GM19463 (cell line): Measurements from ENCODE around the gene FBLN2.

Experiments used
- ATAC-seq: cut with Tn5 transposase; IDR thresholded peaks from one replicate; pipeline ENCODE4 v1.9.1; 2021; ENCODE audit warnings: mild to moderate bottlenecking, moderate library complexity; ENCODE audit not compliant: unreplicated experiment

FBLN2 gene

DNA sequence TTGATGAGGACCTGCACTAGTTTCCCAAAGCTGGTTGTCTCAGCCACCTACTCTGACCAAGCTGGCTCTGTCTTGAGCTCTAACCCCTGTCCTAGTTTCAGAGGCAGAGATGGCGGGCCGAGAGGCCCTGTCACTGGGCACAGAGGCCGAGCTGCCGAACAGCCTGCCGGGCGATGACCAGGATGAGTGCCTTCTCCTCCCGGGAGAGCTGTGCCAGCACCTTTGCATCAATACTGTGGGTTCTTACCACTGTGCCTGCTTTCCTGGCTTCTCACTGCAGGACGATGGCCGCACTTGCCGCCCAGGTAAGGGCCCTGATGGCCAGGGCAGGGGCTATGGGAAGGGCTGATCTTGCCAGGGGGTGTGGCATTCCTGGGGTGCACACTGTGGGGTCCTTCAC lies 69.1 kb downstream of the FBLN2 start:
- no peak for ATAC-seq

DNA sequence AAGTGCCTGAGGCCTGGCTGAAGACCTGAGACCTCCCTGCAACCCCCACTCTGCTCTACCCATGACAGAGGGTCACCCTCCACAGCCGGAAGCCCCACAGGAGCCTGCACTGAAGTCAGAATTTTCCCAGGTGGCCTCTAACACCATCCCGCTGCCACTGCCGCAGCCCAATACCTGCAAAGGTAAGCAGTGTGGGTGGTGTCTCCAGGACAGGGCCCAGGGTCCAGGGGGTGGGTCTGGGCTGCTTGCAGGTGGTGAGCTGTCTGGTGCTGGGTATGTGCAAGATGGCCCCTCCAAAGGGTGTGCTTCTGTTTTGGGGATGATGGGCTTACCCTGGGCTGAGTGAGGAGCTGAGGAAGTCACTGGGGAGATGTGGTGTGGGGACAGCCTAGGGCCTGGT lies 69.9 kb downstream of the FBLN2 start:
- ATAC-seq: no peak

DNA sequence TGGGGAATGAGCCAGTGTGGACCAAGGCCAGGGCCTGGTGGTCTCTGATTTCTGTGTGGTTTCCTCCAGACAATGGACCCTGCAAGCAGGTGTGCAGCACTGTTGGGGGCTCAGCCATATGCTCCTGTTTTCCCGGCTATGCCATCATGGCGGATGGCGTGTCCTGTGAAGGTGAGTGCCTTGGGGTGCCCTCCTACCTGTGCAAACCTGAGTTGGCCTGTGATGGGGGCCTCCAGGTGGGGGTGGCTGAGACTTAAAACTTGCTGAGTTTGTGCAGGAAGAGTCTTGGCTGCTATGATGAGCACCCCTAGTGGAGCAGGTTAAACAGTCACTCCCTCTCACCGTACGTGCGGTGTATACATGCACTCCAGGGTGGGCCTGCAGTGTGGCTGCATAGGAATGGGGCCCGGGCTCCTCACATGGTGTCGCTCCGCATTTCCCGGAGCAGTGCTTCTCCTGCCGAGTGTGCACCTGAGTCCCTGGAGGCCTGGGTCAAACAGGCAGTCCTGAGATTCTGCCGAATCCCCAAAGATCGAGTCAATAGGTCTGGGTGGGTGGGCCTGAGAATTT lies 70.8 kb downstream of the FBLN2 start:
- ATAC-seq: no peak

DNA sequence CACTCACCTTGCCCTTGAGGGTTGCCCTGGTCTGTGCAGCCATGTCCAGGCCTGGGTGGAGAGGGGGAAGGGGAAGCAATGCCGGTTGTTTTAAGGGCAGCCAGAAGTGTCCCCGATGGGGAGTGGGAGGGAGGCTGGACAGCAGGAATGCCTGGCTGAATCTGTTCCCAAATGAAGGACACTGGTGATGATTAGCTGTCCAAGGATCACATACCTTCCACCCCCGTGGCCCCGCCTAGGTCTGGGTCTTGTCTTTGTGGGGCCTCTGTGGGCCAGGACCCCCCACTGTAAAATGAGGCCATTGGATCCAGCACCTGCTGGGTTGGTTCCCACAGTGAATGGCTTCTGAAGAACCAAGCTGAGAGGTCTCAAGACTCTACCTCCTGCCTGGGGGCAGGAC lies 71.4 kb downstream of the FBLN2 start:
- no peak for ATAC-seq

DNA sequence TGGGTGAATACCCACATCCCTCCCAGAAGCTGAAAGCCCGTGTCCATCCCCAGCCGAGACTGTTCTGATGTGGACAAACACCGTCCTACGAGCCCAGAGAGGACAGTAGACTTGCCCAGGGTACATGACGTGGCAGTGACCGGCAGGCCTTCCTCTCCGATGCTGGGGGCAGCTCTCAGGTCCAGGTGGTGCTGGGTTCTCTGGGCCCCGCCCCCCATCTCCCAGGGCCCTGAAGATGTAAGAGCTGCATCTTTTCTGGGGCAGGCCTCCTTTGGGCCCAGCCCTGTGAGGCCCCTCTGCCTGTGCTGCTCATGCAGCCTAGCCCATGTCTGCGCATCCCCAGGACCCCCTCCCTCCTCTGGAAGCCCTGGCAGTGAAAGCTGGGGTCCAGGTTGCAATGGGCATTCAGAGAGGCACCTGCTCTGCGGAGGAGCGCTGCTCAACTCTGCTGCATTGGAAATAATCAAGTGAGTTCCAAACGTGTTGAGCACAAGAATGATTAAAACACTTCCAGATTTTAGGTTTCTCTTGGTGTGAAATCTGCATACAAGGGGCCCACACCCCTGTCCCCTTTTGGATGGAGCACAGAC lies 71.9 kb downstream of the FBLN2 start:
- no peak for ATAC-seq

DNA sequence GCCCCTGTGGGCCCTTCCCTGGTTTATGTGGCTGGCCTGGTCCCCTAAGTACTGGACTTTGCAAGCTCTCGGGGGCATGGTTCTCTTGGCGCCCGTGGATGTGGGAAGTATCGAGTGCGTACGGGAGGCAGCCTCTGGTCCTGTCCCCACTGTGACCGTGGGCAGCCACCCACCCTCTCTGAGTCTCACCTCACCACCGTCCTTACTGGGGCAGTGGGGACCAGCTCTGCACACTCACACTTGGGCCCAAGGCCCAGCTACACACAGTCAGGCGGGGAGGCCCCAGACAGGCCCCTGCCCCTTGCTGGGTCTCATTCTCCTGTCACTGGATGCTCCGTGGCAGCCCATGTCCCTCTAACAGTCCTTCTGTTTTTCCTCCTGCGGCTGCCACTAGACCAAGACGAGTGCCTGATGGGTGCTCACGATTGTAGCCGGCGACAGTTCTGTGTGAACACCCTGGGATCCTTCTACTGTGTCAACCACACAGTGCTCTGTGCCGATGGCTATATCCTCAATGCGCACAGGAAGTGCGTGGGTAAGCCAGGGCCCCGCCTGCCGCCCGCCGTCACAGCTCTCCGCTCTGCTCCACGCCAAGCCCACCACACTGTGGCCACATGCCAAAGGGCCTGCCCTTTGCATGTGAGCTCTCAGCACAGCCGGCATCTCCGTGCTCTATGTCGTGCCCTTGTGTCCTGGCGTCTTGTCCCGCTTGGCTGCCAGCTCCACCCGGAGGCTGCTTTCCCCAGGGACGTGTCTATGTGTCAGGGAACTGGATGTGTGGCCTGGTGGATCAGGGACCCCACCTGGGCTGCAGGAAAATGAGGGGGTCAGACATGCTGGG lies 72.7 kb downstream of the FBLN2 start:
- ATAC-seq: no peak

DNA sequence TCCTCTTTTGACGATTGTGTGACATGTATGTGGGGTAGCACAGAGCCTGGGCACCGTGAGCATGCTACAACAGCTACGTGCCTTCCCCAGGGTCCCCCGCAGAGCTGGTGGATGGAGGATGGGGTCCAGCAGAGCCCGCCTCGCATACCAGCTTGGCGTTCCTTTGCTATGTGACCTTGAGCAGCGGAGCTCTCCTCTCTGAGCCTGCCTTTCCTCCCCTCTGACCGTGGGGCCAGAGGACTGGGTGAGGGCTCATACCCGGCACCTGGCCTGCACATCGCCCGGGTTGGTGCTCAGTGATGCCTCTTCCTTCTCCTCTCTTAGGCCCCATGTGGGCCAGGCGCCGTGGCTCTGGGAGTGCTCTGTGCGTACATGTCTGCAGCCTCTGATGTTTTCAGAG lies 73.4 kb downstream of the FBLN2 start:
- ATAC-seq: no peak

DNA sequence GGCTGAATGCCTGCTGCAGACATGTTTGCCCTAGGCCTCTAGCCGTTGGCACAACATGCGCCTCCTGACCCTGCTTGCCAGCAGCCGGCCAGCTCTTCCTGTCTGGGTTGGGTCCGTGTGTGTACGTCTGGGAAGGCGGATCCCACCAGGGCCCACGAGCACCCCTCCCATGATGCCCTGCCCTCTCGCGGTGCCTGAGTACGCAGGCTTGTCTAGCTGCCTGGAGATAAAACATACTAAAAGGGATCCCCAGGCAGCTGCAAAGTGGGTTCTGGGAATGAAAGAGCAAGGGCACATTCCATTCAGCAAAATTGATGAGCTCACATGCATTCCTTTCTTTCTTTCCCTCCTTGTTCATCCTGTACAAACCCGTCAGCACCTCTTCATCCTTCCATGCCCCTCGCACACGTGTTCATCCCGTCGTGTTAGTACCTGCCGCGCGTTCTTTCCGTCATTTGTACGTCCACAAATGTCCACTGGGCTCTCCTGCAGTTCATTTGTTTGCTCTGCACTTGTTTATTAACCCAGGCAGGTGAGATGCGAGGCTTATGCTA lies 74.3 kb downstream of the FBLN2 start:
- no peak for ATAC-seq

DNA sequence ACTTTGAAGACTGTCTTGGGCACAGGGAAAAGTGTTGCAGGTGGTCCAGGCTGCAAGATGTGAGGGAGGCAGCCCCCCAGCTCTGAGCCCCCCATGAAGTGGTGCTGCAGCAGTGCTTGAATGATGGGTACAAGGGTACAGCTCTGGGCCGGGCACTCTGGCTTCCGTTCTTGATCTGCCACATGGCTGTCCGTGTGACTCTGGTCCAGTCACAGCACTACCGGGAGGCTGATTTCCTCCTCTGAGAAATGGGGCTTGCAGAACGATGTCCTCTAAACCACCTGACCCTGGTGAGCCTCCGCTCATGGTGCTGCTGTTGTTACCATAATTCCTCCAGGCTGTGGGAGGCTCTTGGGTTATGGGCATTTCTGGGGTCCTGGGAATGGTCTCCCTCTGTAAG lies 75.1 kb downstream of the FBLN2 start:
- ATAC-seq: no peak

DNA sequence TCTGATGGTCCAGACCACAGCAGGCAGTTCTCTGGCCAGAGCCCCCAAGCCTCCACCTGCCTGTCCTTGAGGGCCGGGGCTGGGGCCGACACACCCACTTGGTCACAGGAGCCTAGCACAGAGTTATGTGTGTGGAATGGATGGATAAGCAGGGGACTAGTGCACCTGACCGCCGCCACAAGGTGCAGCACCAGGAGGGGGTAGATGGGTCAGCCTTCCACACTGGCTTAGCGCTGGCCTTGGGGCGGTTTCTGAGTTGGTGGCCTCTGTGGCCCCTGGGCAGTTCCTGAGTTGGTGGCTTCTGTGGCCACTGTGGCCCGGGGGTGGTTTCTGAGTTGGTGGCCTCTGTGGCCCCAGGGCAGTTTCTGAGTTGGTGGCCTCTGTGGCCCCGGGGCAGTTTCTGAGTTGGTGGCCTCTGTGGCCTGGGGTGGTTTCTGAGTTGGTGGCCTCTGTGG lies 75.8 kb downstream of the FBLN2 start:
- no peak for ATAC-seq

DNA sequence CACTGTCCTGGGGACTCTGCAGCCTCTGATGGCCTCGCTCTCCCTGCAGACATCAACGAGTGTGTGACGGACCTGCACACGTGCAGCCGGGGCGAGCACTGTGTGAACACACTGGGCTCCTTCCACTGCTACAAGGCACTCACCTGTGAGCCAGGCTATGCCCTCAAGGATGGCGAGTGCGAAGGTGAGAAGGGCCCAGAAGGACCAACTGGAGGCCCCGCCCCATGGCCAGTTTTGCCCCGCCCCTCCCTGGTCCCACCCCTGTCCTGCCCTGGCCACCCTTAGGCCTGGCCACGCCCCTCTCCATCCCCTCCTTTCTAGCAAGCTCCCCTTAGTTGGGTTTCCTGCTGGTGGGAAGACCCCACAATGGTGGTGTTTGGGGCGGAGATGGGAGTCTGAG lies 77.5 kb downstream of the FBLN2 start:
- no peak for ATAC-seq

DNA sequence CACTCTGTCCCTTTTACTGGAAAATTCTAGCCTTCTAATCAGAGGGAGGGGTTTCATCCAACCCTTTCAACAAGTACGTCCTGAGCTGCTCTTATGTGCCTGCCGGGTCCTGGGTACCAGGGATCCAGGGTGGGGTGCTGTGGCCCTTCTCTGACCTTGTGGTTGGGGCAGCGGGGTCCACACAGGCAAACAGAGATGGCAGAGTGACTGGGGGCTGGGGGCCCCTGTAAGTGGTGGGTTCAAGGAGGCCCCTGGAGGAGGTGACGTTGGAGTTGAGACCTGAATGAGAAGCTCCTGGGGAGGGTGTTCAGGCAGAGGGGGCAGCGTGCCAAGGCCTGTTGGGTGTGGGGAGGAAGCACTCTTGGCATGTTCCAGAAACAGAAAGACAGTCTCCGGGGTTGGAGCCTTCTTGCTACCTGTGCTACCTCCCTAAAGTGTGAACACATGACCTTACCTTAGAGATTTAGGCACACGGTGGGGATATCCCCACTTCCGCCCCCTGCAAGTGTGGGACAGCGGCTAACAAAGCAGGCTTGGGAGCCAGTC lies 78.1 kb downstream of the FBLN2 start:
- no peak for ATAC-seq

DNA sequence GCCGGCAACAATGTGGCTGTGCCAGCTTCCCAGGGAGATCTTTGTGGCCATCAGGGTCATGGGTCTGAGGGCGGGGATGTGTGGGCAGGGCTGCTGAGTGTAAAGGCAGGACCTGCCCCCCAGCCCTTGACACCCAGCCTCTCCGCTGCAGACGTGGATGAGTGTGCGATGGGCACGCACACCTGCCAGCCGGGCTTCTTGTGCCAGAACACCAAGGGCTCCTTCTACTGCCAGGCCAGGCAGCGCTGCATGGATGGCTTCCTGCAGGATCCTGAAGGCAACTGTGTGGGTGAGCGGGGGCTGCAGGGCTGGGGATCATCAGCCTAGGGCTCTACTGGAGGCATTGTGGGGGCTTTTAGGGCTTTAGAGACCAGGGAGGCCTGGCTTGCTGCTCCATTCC lies 78.8 kb downstream of the FBLN2 start:
- ATAC-seq: no peak

DNA sequence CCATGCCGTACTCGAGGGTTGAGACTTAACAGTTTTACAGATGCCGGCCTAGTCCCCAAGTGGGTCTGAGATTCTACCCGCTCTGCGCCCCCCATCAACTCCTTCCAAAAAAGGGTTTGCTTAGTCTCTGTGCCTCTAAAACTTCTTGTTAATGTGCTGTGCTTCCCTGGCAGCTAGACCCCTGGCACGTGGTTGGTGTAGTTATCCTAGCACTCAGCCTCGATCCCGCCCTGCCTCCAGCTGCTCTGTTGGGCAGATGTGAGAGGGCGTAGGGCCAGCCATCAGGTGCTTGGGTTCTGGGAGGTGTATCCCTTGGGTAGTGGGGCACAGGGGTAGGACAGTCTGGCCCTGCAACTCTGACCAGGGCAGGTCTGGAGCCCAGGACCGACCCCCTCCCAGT lies 79.5 kb downstream of the FBLN2 start:
- no peak for ATAC-seq

DNA sequence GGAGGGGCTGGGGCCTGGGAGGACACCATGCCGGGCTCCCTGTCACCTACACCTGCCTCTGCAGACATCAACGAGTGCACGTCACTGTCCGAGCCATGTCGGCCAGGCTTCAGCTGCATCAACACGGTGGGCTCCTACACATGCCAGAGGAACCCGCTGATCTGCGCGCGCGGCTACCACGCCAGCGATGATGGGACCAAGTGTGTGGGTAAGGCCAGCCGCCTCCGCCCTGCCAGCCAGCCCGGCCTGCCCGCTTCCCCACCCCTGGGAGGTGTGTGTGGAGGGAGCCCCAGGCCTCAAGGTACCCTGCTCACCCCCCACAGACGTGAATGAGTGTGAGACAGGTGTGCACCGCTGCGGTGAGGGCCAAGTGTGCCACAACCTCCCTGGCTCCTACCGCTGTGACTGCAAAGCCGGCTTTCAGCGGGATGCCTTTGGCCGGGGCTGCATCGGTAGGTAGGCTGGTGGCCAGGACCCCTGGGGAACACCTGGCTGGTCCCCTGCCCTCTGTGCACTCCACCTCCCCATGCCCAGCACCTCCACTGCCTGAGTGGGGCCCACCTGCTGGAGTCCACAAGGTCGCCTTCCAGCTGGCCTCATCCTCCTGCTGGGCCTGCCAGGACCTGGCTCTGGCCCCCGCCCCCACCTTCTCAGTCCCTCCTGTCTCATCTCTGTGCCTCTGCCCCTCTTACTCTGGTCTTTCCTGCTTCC lies 80.1 kb downstream of the FBLN2 start:
- no peak for ATAC-seq

DNA sequence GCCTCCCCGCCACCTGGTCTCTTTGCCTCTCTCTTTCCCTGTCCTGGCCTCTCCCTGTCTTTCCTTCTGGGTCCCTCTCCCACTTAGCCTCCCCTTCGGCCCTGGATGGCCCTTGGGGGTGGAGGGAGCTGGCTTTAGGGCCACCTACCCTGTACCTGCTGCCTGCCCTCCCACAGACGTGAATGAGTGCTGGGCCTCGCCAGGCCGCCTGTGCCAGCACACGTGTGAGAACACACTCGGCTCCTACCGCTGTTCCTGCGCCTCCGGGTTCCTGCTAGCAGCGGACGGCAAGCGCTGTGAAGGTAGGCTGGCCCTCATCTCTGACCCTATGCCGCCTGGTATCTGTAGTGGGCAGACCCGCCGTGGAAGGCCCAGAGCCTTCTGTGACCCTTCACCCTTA lies 80.7 kb downstream of the FBLN2 start:
- ATAC-seq: no peak

DNA sequence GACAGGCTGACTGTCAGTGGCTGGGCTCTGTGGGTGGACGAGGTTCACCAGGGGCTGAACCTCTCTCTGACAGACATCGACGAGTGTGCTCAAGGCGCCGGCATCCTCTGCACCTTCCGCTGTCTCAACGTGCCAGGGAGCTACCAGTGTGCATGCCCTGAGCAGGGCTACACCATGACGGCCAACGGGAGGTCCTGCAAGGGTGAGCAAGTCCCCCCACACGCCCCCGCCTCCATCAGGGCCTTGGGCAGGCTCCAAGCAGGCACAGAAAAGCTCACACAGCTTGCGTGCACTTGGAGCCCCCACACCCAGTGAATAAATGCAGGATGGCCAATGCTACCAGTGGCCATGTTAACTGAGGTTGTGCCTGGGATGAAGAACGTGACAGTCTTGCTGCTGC lies 82.3 kb downstream of the FBLN2 start:
- no peak for ATAC-seq

DNA sequence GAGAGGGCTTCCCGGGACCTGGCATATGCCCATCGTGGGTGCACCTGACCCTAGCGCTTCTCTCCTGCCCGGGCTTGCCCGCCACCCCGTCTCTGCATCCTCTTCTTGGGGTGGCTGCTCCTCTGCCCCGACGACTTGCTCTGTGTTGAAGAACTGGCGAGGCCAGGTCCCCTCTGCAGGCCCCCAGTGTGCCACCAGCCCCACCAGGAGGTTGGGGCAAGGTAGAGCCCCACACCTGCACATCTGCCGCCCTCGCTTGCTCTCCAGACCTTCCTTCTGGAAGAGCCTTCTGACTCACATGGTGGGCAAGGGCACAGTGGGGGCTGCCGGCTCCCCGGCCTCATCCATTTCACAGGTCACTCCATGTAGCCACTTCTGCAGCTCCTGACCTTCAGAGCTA lies 84.3 kb downstream of the FBLN2 start:
- no peak for ATAC-seq

DNA sequence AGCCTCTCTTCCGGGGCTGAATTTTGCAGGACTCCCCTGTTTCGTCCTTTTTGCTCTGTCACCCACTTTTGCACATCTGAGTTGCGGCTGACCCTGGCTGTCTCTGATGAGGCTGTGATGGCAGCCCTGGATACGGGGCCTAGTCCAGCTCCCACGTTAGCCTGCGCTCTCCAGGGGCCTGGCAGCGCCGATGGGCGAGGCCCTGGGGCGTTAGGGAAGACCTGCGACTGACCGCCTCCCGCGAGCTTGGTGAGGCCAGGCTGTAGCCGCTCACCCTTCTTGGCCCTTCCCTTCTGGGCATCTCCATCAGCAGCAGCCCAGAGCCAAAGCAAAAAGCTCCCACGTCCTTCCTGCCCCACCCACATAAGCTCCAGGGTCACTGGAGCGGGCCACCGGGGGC lies 85.2 kb downstream of the FBLN2 start:
- no peak for ATAC-seq

DNA sequence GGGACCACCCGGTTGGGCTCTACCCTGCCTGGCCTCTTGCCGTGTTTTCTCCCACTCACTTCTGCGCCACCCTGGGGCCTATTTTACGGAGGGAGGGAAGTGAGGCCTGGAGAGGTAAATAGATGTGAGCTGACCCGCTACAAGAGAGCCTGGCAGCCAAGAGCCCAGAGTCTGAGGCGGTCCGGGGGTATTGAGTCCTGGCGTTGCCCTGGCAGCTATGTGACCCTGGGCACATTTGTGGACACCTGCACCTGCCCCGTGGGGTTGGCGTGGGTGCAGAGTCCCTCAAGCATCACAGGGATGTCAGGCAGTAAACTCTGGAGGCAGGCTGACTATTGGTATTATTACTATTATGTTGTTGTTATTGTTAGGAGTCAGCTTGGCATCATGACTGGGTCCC lies 85.7 kb downstream of the FBLN2 start:
- no peak for ATAC-seq

DNA sequence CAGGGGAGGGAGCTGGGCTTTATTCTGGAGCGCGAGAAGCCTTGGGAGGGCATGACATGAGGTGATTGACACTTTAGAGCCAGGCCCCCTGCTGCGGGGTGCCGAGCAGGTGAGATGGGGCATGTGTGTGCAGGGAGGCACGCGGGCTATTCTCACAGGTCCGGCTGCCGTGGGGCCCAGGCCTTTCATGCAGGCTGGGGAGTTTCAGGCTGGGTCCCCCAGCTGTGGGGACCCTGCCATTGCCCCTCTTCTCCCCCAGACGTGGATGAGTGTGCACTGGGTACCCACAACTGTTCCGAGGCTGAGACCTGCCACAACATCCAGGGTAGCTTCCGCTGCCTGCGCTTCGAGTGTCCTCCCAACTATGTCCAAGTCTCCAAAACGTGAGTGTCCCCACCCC lies 87.3 kb downstream of the FBLN2 start:
- ATAC-seq: no peak
